ENCODE results near the gene ALPK1. TPM values are rescaled to one million over a fixed set of nuclear protein-coding genes. Genes with fewer than 3 reads are reported as not detected.

ALPK1 gene
- polyA plus RNA-seq, 3 donors = 5.3 to 14.2 (median 8.1) TPM

- Histone ChIP-seq H3K27me3 (ENCODE audit: control insufficient read depth in 2 of 2, insufficient read depth in 2 of 2, low read length in 2 of 2) (no peaks in the 10 kb centered on the region), H3K4me1 (ENCODE audit: control insufficient read depth in 1 of 2, insufficient read depth in 2 of 2, low read length in 2 of 2) (no peaks in the 10 kb centered on the region), H3K4me3 (replicated peaks in 1 of 3; ENCODE audit: low read depth in 2 of 3, low read length in 3 of 3) (no peak overlapping the region), H3K9ac (ENCODE audit: insufficient read depth, low read length, poor library complexity, severe bottlenecking) (no peak overlapping the region), H3K4me2 (replicated peaks; ENCODE audit: extremely low read depth, low read length, poor library complexity, severe bottlenecking) (no peak overlapping the region), H4K20me1 (ENCODE audit: insufficient read depth, low read length) (no peaks in the 10 kb centered on the region), H3K36me3 (replicated peaks in 1 of 2; ENCODE audit: control insufficient read depth in 1 of 2, insufficient read depth in 2 of 2, low read length in 2 of 2) (peaks cover 59 to 93% of the 10 kb centered on the region in 2 donors), H3K9me3 (replicated peaks in 1 of 2; ENCODE audit: control insufficient read depth in 1 of 2, insufficient read depth in 1 of 2, low read length in 2 of 2) (no peaks in the 10 kb centered on the region), H2AFZ (ENCODE audit: insufficient read depth, low read depth, low read length, poor library complexity, severe bottlenecking) (no peak overlapping the region), H3K79me2 (ENCODE audit: insufficient read depth, low read length) (no peaks in the 10 kb centered on the region), H3K27ac (ENCODE audit: low read depth in 1 of 2, low read length in 2 of 2) (no peak overlapping the region)
- no peak overlapping the region for H3K27ac Mint-ChIP-seq
- H3K27me3 Mint-ChIP-seq (ENCODE audit: low read depth in 3 of 3) = peaks cover 0 to 2% (median 0%) of the 10 kb centered on the region in 3 donors
- H3K4me3 Mint-ChIP-seq = no peak overlapping the region
- no peak for TF ChIP-seq CTCF (IDR thresholded peaks at IDR 0.05)
- no peaks in the 10 kb centered on the region for H3K4me1 Mint-ChIP-seq
- H3K9me3 Mint-ChIP-seq = no peaks in the 10 kb centered on the region
- no peak for DNase-seq
- H3K36me3 Mint-ChIP-seq = peaks cover 79 to 88% of the 10 kb centered on the region in 2 donors
- WGBS (ENCODE audit: insufficient coverage) = 100% methylated on average over 1 of the region's 4 CpGs
- intact Hi-C loops (cut with micrococcal nuclease) = no loop called here
Observed at GRCh38 chr4:112425823-112426222, 128.7 kb downstream of the ALPK1 start.

GRCh38 chr4:112426416-112426815 is 129.2 kb downstream of the ALPK1 start:
- Histone ChIP-seq H3K4me1 (ENCODE audit: control insufficient read depth in 1 of 2, insufficient read depth in 2 of 2, low read length in 2 of 2) (no peaks in the 10 kb centered on the region), H3K9ac (ENCODE audit: insufficient read depth, low read length, poor library complexity, severe bottlenecking) (no peak overlapping the region), H3K27me3 (ENCODE audit: control insufficient read depth in 2 of 2, insufficient read depth in 2 of 2, low read length in 2 of 2) (no peaks in the 10 kb centered on the region), H2AFZ (ENCODE audit: insufficient read depth, low read depth, low read length, poor library complexity, severe bottlenecking) (no peak overlapping the region), H3K4me2 (replicated peaks; ENCODE audit: extremely low read depth, low read length, poor library complexity, severe bottlenecking) (no peak overlapping the region), H3K36me3 (replicated peaks in 1 of 2; ENCODE audit: control insufficient read depth in 1 of 2, insufficient read depth in 2 of 2, low read length in 2 of 2) (peaks cover 58 to 95% of the 10 kb centered on the region in 2 donors), H3K79me2 (ENCODE audit: insufficient read depth, low read length) (no peaks in the 10 kb centered on the region), H3K4me3 (replicated peaks in 1 of 3; ENCODE audit: low read depth in 2 of 3, low read length in 3 of 3) (no peak overlapping the region), H3K27ac (ENCODE audit: low read depth in 1 of 2, low read length in 2 of 2) (no peak overlapping the region), H3K9me3 (replicated peaks in 1 of 2; ENCODE audit: control insufficient read depth in 1 of 2, insufficient read depth in 1 of 2, low read length in 2 of 2) (no peaks in the 10 kb centered on the region), H4K20me1 (ENCODE audit: insufficient read depth, low read length) (no peaks in the 10 kb centered on the region)
- H3K27me3 Mint-ChIP-seq (ENCODE audit: low read depth in 3 of 3) = peaks cover 0 to 2% (median 0%) of the 10 kb centered on the region in 3 donors
- intact Hi-C loops (cut with micrococcal nuclease) = no loop called here
- H3K4me1 Mint-ChIP-seq = no peaks in the 10 kb centered on the region
- no CpG with 5 or more reads among the region's 3 CpGs for WGBS (ENCODE audit: insufficient coverage)
- H3K4me3 Mint-ChIP-seq = no peak overlapping the region
- no peak overlapping the region for H3K27ac Mint-ChIP-seq
- H3K9me3 Mint-ChIP-seq = peaks cover 0 to 1% (median 0%) of the 10 kb centered on the region in 7 donors
- DNase-seq = no peak
- TF ChIP-seq CTCF (IDR thresholded peaks at IDR 0.05) = no peak
- H3K36me3 Mint-ChIP-seq = peaks cover 84 to 89% of the 10 kb centered on the region in 2 donors

All from CD14-positive monocyte (primary cell).